Keratinocyte (primary cell): ENCODE data around the gene ALS2CL. TPM values are rescaled to one million over a fixed set of nuclear protein-coding genes. Genes with fewer than 3 reads are reported as not detected.
A peak's percentile ranks its signal among the peaks of the same experiment; 100 is the strongest.

Experiments used
- DNase-seq: peaks from one replicate; pipeline ENCODE4 v3.0.0-alpha.2; 2011; ENCODE audit warnings: low read depth, missing footprints, low spot score
- FAIRE-seq: peaks from 2 replicates; lab custom pipeline; 2011; peaks lifted over from hg19 to GRCh38; lab: Jason Lieb, UNC
- H2AFZ ChIP-seq: 2 replicates; pipeline ENCODE4 v1.6.0; 2012; ENCODE audit warnings: low read length, control low read depth, inconsistent platforms; ENCODE audit not compliant: control insufficient read depth
- H3K27ac ChIP-seq: 2 replicates; pipeline ENCODE4 v1.5.1; 2011; ENCODE audit warnings: low read length; ENCODE audit not compliant: control insufficient read depth, insufficient read depth
- H3K27me3 ChIP-seq: 3 replicates; pipeline ENCODE4 v1.6.0; 2011; ENCODE audit warnings: low read length; ENCODE audit not compliant: control insufficient read depth, insufficient read depth; ENCODE audit errors: extremely low read depth
- H3K36me3 ChIP-seq, 2 experiments: 2 replicates in 1 of 2; 3 replicates in 1 of 2; pipeline ENCODE4 v1.5.1; 2011; ENCODE audit warnings: low read length in 2 of 2, mild to moderate bottlenecking in 1 of 2; ENCODE audit not compliant: control insufficient read depth in 2 of 2, insufficient read depth in 2 of 2; ENCODE audit errors: extremely low read depth in 1 of 2
- H3K4me1 ChIP-seq: 3 replicates; pipeline ENCODE4 v1.5.1; 2011; ENCODE audit warnings: low read length; ENCODE audit not compliant: control insufficient read depth, insufficient read depth; ENCODE audit errors: extremely low read depth
- H3K4me2 ChIP-seq: 3 replicates; pipeline ENCODE4 v1.6.0; 2011; ENCODE audit warnings: low read depth, low read length; ENCODE audit not compliant: control insufficient read depth, insufficient read depth; ENCODE audit errors: extremely low read depth
- H3K4me3 ChIP-seq, 3 experiments: fragments of 200-600 bp in 1 of 3; sonication (generic) in 1 of 3; 2 replicates in 2 of 3; 3 replicates in 1 of 3; pipeline ENCODE4 v1.5.1; 2011 to 2016; ENCODE audit warnings: low read length in 3 of 3, mild to moderate bottlenecking in 3 of 3, control low read depth in 2 of 3, inconsistent platforms in 1 of 3, low read depth in 1 of 3, mixed read lengths in 1 of 3, mixed run types in 1 of 3, moderate library complexity in 1 of 3; ENCODE audit not compliant: control insufficient read depth in 2 of 3, insufficient read depth in 2 of 3; ENCODE audit errors: extremely low read depth in 1 of 3
- H3K79me2 ChIP-seq: 2 replicates; pipeline ENCODE4 v1.6.0; 2012; ENCODE audit warnings: low read length; ENCODE audit not compliant: control insufficient read depth, insufficient read depth
- H3K9ac ChIP-seq: 3 replicates; pipeline ENCODE4 v1.6.0; 2011; ENCODE audit warnings: low read length; ENCODE audit not compliant: control insufficient read depth, insufficient read depth; ENCODE audit errors: extremely low read depth
- H3K9me1 ChIP-seq: 3 replicates; pipeline ENCODE4 v1.6.0; 2011; ENCODE audit warnings: low read length; ENCODE audit not compliant: control insufficient read depth, insufficient read depth; ENCODE audit errors: extremely low read depth
- H3K9me3 ChIP-seq: 2 replicates; pipeline ENCODE4 v1.5.1; 2012; ENCODE audit warnings: low read depth, low read length; ENCODE audit not compliant: control insufficient read depth
- H4K20me1 ChIP-seq: 3 replicates; pipeline ENCODE4 v1.6.0; 2011; ENCODE audit warnings: low read length; ENCODE audit not compliant: control insufficient read depth, insufficient read depth; ENCODE audit errors: extremely low read depth
- EZH2 ChIP-seq: IDR thresholded peaks from one replicate; pipeline ENCODE4 v1.6.1; 2012; ENCODE audit warnings: inconsistent platforms, mild to moderate bottlenecking, low read length, moderate library complexity
- dilution Hi-C: fragments of 300-500 bp; cut with MboI; formaldehyde crosslinking; loops from one replicate; pipeline ENCODE4 v1.7.0; 2020; ENCODE audit warnings: low sequenced_read_pairs; ENCODE audit not compliant: extremely low pct_ligation_motif_present
- polyA plus RNA-seq, 5 experiments: library from polyadenylated mRNA; depleted of rRNA in 3 of 5; stranded (reverse) in 3 of 5; stranded (forward) in 1 of 5; unstranded in 1 of 5; fragments of >200 nt; gene quantifications; 1 replicate in 1 of 5; 2 replicates in 3 of 5; 3 replicates in 1 of 5; pipeline versions ENCODE4 v1.2.1 to v1.2.3, GENCODE V29; 2011 to 2012; ENCODE audit warnings: missing spikeins in 2 of 5, low read depth in 1 of 5, low replicate concordance in 1 of 5
- TF ChIP-seq, protein P1 (sequence below), 3 experiments: IDR thresholded peaks in 1 of 3; conservative IDR thresholded peaks in 1 of 3; optimal IDR thresholded peaks in 1 of 3; 2 replicates in 2 of 3; 3 replicates in 1 of 3; pipeline versions ENCODE3 to v1.5.1; 2011; ENCODE audit warnings: low read length in 3 of 3, mild to moderate bottlenecking in 3 of 3, moderate library complexity in 2 of 3, control low read depth in 1 of 3, inconsistent platforms in 1 of 3; ENCODE audit not compliant: insufficient read depth in 2 of 3; ENCODE audit errors: extremely low read depth in 1 of 3

Gene ALS2CL
- polyA plus RNA-seq, 1 donor (not counting 4 experiments of a cell fraction or from before 2014, with no cell fraction given): 40.9 TPM

- peak; percentile 100 for FAIRE-seq
- TF ChIP-seq, protein P1, sequence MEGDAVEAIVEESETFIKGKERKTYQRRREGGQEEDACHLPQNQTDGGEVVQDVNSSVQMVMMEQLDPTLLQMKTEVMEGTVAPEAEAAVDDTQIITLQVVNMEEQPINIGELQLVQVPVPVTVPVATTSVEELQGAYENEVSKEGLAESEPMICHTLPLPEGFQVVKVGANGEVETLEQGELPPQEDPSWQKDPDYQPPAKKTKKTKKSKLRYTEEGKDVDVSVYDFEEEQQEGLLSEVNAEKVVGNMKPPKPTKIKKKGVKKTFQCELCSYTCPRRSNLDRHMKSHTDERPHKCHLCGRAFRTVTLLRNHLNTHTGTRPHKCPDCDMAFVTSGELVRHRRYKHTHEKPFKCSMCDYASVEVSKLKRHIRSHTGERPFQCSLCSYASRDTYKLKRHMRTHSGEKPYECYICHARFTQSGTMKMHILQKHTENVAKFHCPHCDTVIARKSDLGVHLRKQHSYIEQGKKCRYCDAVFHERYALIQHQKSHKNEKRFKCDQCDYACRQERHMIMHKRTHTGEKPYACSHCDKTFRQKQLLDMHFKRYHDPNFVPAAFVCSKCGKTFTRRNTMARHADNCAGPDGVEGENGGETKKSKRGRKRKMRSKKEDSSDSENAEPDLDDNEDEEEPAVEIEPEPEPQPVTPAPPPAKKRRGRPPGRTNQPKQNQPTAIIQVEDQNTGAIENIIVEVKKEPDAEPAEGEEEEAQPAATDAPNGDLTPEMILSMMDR (optimal IDR thresholded peaks at IDR 0.05 in 1 of 3, IDR thresholded peaks at IDR 0.05 in 1 of 3, conservative IDR thresholded peaks at IDR 0.05 in 1 of 3; ENCODE audit: extremely low read depth in 1 of 3, insufficient read depth in 2 of 3, low read length in 3 of 3): peak in 1 of 3 experiments; percentile 50
- no peak for TF ChIP-seq EZH2
These were observed 32.6 kb downstream of the ALS2CL start for GRCh38 chr3:46660543-46661523.

DNA sequence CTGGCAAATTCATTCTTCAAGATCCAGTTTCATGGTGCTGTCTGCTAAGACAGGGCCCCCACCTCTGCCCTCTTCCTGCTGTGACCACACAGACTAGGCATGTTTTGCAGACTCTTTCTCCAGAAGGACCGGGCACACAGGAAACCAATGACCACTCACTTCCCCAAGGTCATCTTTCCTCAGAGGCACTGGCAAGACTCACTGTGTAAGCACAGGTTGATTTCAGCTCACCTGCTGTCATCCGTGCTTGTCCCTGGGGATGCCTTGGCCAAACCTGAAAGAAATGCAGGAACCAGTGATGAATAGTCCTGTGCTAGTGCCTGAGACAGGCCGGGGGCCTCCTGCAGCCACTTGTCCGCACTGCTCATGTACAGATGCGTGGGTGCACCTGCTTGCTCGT lies 33.5 kb downstream of the ALS2CL start:
- peak; percentile 68 for FAIRE-seq
- dilution Hi-C loops: no loop called here
- H3K4me3 ChIP-seq: no peak overlapping the region
- H3K9me3 ChIP-seq: no peaks in the 10 kb centered on the region
- no peak overlapping the region for H3K27ac ChIP-seq
- H3K9me1 ChIP-seq: peaks cover 2% of the 10 kb centered on the region
- TF ChIP-seq, protein P1 (optimal IDR thresholded peaks at IDR 0.05 in 1 of 3, IDR thresholded peaks at IDR 0.05 in 1 of 3, conservative IDR thresholded peaks at IDR 0.05 in 1 of 3; ENCODE audit: extremely low read depth in 1 of 3, insufficient read depth in 2 of 3, low read length in 3 of 3): no peak
- TF ChIP-seq EZH2: no peak
- no peak for DNase-seq
- H3K4me2 ChIP-seq: no peak overlapping the region
- no peak overlapping the region for H2AFZ ChIP-seq
- H3K9ac ChIP-seq: no peak overlapping the region
- H3K4me1 ChIP-seq: peaks cover 20% of the 10 kb centered on the region
- H3K27me3 ChIP-seq: no peaks in the 10 kb centered on the region
- no peaks in the 10 kb centered on the region for H3K79me2 ChIP-seq
- H4K20me1 ChIP-seq: no peaks in the 10 kb centered on the region
- H3K36me3 ChIP-seq: no peaks in the 10 kb centered on the region

More at GRCh38 chr3:46660543-46661523, 32.6 kb downstream of the ALS2CL start:
- DNase-seq: no peak
- Histone ChIP-seq H3K27me3 (no peaks in the 10 kb centered on the region), H3K4me3 (no peak overlapping the region), H3K9me3 (no peaks in the 10 kb centered on the region), H3K4me2 (peak overlapping the region; percentile 45), H4K20me1 (no peaks in the 10 kb centered on the region), H3K9me1 (peaks cover 2% of the 10 kb centered on the region), H3K36me3 (no peaks in the 10 kb centered on the region), H3K9ac (no peak overlapping the region), H3K79me2 (no peaks in the 10 kb centered on the region), H2AFZ (no peak overlapping the region), H3K4me1 (peaks cover 20% of the 10 kb centered on the region), H3K27ac (no peak overlapping the region)
- dilution Hi-C loops: no loop called here
